GM23338 (cell line): ENCODE measurements around the gene MPP2. TPM values are rescaled to one million over a fixed set of nuclear protein-coding genes. Genes with fewer than 3 reads are reported as not detected.

Experiments
- ATAC-seq: fragments of 200-7000 bp; cut with Tn5 transposase; 3 replicates; pipeline ENCODE4 v1.9.1; 2020
- DNase-seq: peaks from one replicate; pipeline ENCODE4 v3.0.0-alpha.2; 2015; ENCODE audit warnings: low spot score
- H2AFZ ChIP-seq: fragments of 200-600 bp; sonication (generic); 2 replicates; pipeline ENCODE4 v1.8.0; 2016; ENCODE audit warnings: antibody characterized with exemption, mild to moderate bottlenecking, moderate library complexity
- H3F3A ChIP-seq: fragments of 200-600 bp; sonication (generic); replicated peaks from 2 replicates; pipeline ENCODE4 v1.8.0; 2017; ENCODE audit warnings: antibody characterized with exemption, mixed run types, low read depth
- H3K27ac ChIP-seq: fragments of 200-600 bp; sonication (generic); 2 replicates; pipeline ENCODE4 v1.6.1; 2016; ENCODE audit warnings: low read depth
- H3K27me3 ChIP-seq: fragments of 200-600 bp; sonication (generic); 2 replicates; pipeline ENCODE4 v1.8.0; 2016; ENCODE audit warnings: mild to moderate bottlenecking, mixed run types, moderate library complexity; ENCODE audit not compliant: insufficient read depth
- H3K36me3 ChIP-seq: fragments of 200-600 bp; sonication (generic); 2 replicates; pipeline ENCODE4 v1.8.0; 2016; ENCODE audit warnings: mild to moderate bottlenecking; ENCODE audit not compliant: insufficient read depth
- H3K4me1 ChIP-seq: fragments of 200-600 bp; sonication (generic); 2 replicates; pipeline ENCODE4 v1.8.0; 2016; ENCODE audit warnings: mild to moderate bottlenecking, moderate library complexity; ENCODE audit not compliant: insufficient read depth
- H3K4me2 ChIP-seq: fragments of 200-600 bp; sonication (generic); 2 replicates; pipeline ENCODE4 v1.7.1; 2017; ENCODE audit warnings: mixed run types
- H3K4me3 ChIP-seq: fragments of 200-600 bp; sonication (generic); 2 replicates; pipeline ENCODE4 v1.6.1; 2016; ENCODE audit warnings: mixed run types
- H3K79me2 ChIP-seq: fragments of 200-600 bp; sonication (generic); replicated peaks from 2 replicates; pipeline ENCODE4 v1.8.0; 2017; ENCODE audit warnings: mild to moderate bottlenecking; ENCODE audit not compliant: insufficient read depth
- H3K9me2 ChIP-seq: fragments of 200-600 bp; sonication (generic); 2 replicates; pipeline ENCODE4 v1.8.0; 2017; ENCODE audit not compliant: insufficient read depth
- H4K20me1 ChIP-seq: fragments of 200-600 bp; sonication (generic); replicated peaks from 2 replicates; pipeline ENCODE4 v1.8.0; 2017; ENCODE audit warnings: mild to moderate bottlenecking; ENCODE audit not compliant: insufficient read depth
- H3K27ac Mint-ChIP-seq: 2 replicates; pipeline ENCODE4 v1.8.0; 2020; ENCODE audit warnings: inconsistent platforms, mild to moderate bottlenecking, moderate library complexity, mixed read lengths
- H3K27me3 Mint-ChIP-seq: 3 replicates; pipeline ENCODE4 v1.8.0; 2022; ENCODE audit warnings: low read depth, mild to moderate bottlenecking, moderate library complexity, mixed read lengths, inconsistent platforms; ENCODE audit not compliant: insufficient read depth, poor library complexity
- H3K36me3 Mint-ChIP-seq: 3 replicates; pipeline ENCODE4 v1.8.0; 2021; ENCODE audit warnings: low read depth, mild to moderate bottlenecking, inconsistent platforms, moderate library complexity, mixed read lengths
- H3K4me1 Mint-ChIP-seq: 3 replicates; pipeline ENCODE4 v1.8.0; 2020; ENCODE audit warnings: mild to moderate bottlenecking, inconsistent platforms, mixed read lengths
- H3K4me3 Mint-ChIP-seq: 3 replicates; pipeline ENCODE4 v1.8.0; 2021; ENCODE audit warnings: moderate library complexity, mild to moderate bottlenecking, inconsistent platforms, mixed read lengths
- H3K9me3 Mint-ChIP-seq: 3 replicates; pipeline ENCODE4 v1.8.0; 2020; ENCODE audit warnings: moderate library complexity, mild to moderate bottlenecking, inconsistent platforms, mixed read lengths
- CREB1 ChIP-seq: fragments of 250-450 bp; sonication (Bioruptor Pico); IDR thresholded peaks from 2 replicates; pipeline ENCODE4 v1.5.0; 2020; ENCODE audit warnings: low read depth, mild to moderate bottlenecking, moderate library complexity
- EZH2 ChIP-seq: fragments of 200-600 bp; sonication (generic); IDR thresholded peaks from one replicate; pipeline ENCODE4 v1.8.0; 2017; ENCODE audit warnings: antibody characterized with exemption, mild to moderate bottlenecking, low read depth; ENCODE audit not compliant: unreplicated experiment
- EZH2phosphoT487 ChIP-seq: fragments of 200-600 bp; sonication (generic); IDR thresholded peaks from one replicate; pipeline ENCODE4 v1.8.1; 2018; ENCODE audit warnings: antibody characterized with exemption; ENCODE audit not compliant: unreplicated experiment
- JUNB ChIP-seq: IDR thresholded peaks from one replicate; pipeline ENCODE4 v1.6.1; 2016; ENCODE audit warnings: antibody characterized with exemption; ENCODE audit not compliant: unreplicated experiment
- NANOG ChIP-seq: IDR thresholded peaks from 2 replicates; pipeline ENCODE4 v1.6.1; 2016; ENCODE audit warnings: antibody characterized with exemption, borderline replicate concordance
- POLR2AphosphoS5 ChIP-seq: IDR thresholded peaks from 2 replicates; pipeline ENCODE4 v1.6.1; 2016; ENCODE audit warnings: antibody characterized with exemption, low read depth
- STAT1 ChIP-seq: IDR thresholded peaks from one replicate; pipeline ENCODE4 v1.6.1; 2016; ENCODE audit warnings: antibody characterized with exemption; ENCODE audit not compliant: unreplicated experiment
- ZNF114 ChIP-seq: fragments of 250-450 bp; sonication (Bioruptor Pico); IDR thresholded peaks from 2 replicates; pipeline ENCODE4 v1.5.0; 2020; ENCODE audit warnings: mild to moderate bottlenecking, moderate library complexity
- ZNF331 ChIP-seq: fragments of 250-450 bp; sonication (Bioruptor Pico); IDR thresholded peaks from 2 replicates; pipeline ENCODE4 v1.5.0; 2020; ENCODE audit warnings: low read depth, mild to moderate bottlenecking, moderate library complexity
- polyA plus RNA-seq: library from polyadenylated mRNA; unstranded; fragments of >200 nt; fragmentation: Nextera tagmentation; extraction: Ambion mirVana; gene quantifications from 2 replicates; pipeline ENCODE4 v1.2.1, GENCODE V29; 2016
- total RNA-seq: library from RNA; depleted of rRNA; stranded (reverse); fragments of >200 nt; shearing (Covaris generic); gene quantifications from 2 replicates; pipeline ENCODE4 v1.2.3, GENCODE V29; 2014
- TF ChIP-seq, protein P1 (sequence below): IDR thresholded peaks from one replicate; pipeline ENCODE4 v1.6.1; 2018; ENCODE audit warnings: antibody characterized with exemption; ENCODE audit not compliant: unreplicated experiment
- TF ChIP-seq, protein P2 (sequence below): IDR thresholded peaks from 2 replicates; pipeline ENCODE4 v1.6.1; 2016; ENCODE audit warnings: antibody characterized with exemption
- TF ChIP-seq, protein P3 (sequence below), 2 experiments: fragments of 200-600 bp in 1 of 2; sonication (generic) in 1 of 2; conservative IDR thresholded peaks; 2 replicates each; pipeline versions ENCODE4 v1.5.1 to v1.6.1; 2016 to 2017; ENCODE audit warnings: antibody characterized with exemption in 2 of 2, low read depth in 2 of 2, mild to moderate bottlenecking in 2 of 2, moderate library complexity in 1 of 2
- TF ChIP-seq, protein P4 (sequence below): fragments of 250-450 bp; sonication (Bioruptor Pico); IDR thresholded peaks from 2 replicates; pipeline ENCODE4 v1.5.0; 2020; ENCODE audit warnings: mild to moderate bottlenecking, moderate library complexity

The MPP2 gene
- total and polyA plus RNA-seq, 2 experiments from 2014 or later, result 7.8 to 20.7 TPM

DNA sequence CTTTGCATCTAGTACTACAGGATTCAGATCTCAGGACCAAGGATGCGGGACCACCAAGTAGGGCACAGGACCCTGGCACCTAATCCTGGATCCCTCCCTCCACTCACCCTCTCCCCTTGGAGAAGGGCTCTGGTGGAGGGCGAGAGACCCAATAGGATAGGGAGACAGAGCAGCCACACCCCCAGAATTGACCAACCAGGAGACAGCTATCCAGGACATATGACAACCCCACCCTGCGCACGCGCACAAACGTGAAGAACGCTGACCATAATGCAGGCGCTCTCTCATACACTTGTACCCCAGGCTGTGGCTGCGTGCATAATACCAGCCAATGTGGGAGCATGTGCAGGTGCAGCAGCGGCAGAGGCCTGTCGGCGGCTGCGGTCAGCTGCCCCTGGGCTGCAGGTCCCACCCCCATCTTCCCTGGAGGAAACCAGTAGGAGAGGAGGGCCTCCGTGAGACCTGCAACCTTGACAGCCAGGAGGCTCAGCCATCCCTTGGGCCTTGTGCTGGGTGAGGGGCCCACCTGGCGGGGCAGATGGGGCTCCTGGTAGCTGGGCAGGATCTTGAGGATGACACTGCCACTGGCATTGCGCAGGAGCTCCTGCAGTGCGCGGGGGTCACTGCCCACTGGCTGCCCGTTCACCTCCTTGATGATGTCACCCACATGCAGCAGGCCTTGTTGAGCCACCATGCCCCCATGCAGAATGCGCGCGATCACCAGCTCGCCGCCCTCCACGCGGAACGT lies 25.4 kb downstream of the MPP2 start:
- peak; percentile 20 for DNase-seq
- no peak for ATAC-seq
- no peaks in the 10 kb centered on the region for H3K36me3 ChIP-seq
- H4K20me1 ChIP-seq, result no peaks in the 10 kb centered on the region
- peaks cover 8% of the 10 kb centered on the region; the same call in 1 of the 2 replicates for H3K4me1 ChIP-seq
- H3K4me2 ChIP-seq, result no peak overlapping the region
- H3K27me3 ChIP-seq, result no peaks in the 10 kb centered on the region
- TF ChIP-seq STAT1, result no peak
- TF ChIP-seq JUNB, result no peak
- TF ChIP-seq ZNF331 (CRISPR knock-in tag), result no peak
- no peak for TF ChIP-seq ZNF114 (CRISPR knock-in tag)
- TF ChIP-seq, protein P1, sequence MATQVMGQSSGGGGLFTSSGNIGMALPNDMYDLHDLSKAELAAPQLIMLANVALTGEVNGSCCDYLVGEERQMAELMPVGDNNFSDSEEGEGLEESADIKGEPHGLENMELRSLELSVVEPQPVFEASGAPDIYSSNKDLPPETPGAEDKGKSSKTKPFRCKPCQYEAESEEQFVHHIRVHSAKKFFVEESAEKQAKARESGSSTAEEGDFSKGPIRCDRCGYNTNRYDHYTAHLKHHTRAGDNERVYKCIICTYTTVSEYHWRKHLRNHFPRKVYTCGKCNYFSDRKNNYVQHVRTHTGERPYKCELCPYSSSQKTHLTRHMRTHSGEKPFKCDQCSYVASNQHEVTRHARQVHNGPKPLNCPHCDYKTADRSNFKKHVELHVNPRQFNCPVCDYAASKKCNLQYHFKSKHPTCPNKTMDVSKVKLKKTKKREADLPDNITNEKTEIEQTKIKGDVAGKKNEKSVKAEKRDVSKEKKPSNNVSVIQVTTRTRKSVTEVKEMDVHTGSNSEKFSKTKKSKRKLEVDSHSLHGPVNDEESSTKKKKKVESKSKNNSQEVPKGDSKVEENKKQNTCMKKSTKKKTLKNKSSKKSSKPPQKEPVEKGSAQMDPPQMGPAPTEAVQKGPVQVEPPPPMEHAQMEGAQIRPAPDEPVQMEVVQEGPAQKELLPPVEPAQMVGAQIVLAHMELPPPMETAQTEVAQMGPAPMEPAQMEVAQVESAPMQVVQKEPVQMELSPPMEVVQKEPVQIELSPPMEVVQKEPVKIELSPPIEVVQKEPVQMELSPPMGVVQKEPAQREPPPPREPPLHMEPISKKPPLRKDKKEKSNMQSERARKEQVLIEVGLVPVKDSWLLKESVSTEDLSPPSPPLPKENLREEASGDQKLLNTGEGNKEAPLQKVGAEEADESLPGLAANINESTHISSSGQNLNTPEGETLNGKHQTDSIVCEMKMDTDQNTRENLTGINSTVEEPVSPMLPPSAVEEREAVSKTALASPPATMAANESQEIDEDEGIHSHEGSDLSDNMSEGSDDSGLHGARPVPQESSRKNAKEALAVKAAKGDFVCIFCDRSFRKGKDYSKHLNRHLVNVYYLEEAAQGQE, result no peak
- no peak for TF ChIP-seq POLR2AphosphoS5
- no peak for TF ChIP-seq EZH2
- TF ChIP-seq, protein P2, sequence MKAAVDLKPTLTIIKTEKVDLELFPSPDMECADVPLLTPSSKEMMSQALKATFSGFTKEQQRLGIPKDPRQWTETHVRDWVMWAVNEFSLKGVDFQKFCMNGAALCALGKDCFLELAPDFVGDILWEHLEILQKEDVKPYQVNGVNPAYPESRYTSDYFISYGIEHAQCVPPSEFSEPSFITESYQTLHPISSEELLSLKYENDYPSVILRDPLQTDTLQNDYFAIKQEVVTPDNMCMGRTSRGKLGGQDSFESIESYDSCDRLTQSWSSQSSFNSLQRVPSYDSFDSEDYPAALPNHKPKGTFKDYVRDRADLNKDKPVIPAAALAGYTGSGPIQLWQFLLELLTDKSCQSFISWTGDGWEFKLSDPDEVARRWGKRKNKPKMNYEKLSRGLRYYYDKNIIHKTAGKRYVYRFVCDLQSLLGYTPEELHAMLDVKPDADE, result no peak
- TF ChIP-seq, protein P3, sequence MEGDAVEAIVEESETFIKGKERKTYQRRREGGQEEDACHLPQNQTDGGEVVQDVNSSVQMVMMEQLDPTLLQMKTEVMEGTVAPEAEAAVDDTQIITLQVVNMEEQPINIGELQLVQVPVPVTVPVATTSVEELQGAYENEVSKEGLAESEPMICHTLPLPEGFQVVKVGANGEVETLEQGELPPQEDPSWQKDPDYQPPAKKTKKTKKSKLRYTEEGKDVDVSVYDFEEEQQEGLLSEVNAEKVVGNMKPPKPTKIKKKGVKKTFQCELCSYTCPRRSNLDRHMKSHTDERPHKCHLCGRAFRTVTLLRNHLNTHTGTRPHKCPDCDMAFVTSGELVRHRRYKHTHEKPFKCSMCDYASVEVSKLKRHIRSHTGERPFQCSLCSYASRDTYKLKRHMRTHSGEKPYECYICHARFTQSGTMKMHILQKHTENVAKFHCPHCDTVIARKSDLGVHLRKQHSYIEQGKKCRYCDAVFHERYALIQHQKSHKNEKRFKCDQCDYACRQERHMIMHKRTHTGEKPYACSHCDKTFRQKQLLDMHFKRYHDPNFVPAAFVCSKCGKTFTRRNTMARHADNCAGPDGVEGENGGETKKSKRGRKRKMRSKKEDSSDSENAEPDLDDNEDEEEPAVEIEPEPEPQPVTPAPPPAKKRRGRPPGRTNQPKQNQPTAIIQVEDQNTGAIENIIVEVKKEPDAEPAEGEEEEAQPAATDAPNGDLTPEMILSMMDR (conservative IDR thresholded peaks at IDR 0.05; ENCODE audit: low read depth in 2 of 2), result no peak
- TF ChIP-seq, protein P4, sequence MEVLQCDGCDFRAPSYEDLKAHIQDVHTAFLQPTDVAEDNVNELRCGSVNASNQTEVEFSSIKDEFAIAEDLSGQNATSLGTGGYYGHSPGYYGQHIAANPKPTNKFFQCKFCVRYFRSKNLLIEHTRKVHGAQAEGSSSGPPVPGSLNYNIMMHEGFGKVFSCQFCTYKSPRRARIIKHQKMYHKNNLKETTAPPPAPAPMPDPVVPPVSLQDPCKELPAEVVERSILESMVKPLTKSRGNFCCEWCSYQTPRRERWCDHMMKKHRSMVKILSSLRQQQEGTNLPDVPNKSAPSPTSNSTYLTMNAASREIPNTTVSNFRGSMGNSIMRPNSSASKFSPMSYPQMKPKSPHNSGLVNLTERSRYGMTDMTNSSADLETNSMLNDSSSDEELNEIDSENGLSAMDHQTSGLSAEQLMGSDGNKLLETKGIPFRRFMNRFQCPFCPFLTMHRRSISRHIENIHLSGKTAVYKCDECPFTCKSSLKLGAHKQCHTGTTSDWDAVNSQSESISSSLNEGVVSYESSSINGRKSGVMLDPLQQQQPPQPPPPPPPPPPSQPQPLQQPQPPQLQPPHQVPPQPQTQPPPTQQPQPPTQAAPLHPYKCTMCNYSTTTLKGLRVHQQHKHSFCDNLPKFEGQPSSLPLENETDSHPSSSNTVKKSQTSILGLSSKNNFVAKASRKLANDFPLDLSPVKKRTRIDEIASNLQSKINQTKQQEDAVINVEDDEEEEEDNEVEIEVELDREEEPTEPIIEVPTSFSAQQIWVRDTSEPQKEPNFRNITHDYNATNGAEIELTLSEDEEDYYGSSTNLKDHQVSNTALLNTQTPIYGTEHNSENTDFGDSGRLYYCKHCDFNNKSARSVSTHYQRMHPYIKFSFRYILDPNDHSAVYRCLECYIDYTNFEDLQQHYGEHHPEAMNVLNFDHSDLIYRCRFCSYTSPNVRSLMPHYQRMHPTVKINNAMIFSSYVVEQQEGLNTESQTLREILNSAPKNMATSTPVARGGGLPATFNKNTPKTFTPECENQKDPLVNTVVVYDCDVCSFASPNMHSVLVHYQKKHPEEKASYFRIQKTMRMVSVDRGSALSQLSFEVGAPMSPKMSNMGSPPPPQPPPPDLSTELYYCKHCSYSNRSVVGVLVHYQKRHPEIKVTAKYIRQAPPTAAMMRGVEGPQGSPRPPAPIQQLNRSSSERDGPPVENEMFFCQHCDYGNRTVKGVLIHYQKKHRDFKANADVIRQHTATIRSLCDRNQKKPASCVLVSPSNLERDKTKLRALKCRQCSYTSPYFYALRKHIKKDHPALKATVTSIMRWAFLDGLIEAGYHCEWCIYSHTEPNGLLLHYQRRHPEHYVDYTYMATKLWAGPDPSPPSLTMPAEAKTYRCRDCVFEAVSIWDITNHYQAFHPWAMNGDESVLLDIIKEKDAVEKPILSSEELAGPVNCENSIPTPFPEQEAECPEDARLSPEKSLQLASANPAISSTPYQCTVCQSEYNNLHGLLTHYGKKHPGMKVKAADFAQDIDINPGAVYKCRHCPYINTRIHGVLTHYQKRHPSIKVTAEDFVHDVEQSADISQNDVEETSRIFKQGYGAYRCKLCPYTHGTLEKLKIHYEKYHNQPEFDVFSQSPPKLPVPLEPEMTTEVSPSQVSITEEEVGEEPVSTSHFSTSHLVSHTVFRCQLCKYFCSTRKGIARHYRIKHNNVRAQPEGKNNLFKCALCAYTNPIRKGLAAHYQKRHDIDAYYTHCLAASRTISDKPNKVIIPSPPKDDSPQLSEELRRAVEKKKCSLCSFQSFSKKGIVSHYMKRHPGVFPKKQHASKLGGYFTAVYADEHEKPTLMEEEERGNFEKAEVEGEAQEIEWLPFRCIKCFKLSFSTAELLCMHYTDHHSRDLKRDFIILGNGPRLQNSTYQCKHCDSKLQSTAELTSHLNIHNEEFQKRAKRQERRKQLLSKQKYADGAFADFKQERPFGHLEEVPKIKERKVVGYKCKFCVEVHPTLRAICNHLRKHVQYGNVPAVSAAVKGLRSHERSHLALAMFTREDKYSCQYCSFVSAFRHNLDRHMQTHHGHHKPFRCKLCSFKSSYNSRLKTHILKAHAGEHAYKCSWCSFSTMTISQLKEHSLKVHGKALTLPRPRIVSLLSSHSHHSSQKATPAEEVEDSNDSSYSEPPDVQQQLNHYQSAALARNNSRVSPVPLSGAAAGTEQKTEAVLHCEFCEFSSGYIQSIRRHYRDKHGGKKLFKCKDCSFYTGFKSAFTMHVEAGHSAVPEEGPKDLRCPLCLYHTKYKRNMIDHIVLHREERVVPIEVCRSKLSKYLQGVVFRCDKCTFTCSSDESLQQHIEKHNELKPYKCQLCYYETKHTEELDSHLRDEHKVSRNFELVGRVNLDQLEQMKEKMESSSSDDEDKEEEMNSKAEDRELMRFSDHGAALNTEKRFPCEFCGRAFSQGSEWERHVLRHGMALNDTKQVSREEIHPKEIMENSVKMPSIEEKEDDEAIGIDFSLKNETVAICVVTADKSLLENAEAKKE (CRISPR knock-in tag), result no peak
- no peak for TF ChIP-seq EZH2phosphoT487
- no peak for TF ChIP-seq CREB1
- TF ChIP-seq NANOG, result no peak
- no peak overlapping the region for H3K27ac ChIP-seq
- H2AFZ ChIP-seq, result no peak overlapping the region
- H3K4me3 Mint-ChIP-seq, result no peak overlapping the region
- no peak overlapping the region for H3K27ac Mint-ChIP-seq
- H3K27me3 Mint-ChIP-seq, result peaks cover 8% of the 10 kb centered on the region
- H3K79me2 ChIP-seq, result no peaks in the 10 kb centered on the region
- H3K4me1 Mint-ChIP-seq, result peaks cover 19% of the 10 kb centered on the region
- no peak overlapping the region for H3K4me3 ChIP-seq
- no peaks in the 10 kb centered on the region for H3F3A ChIP-seq
- H3K9me3 Mint-ChIP-seq, result no peaks in the 10 kb centered on the region
- no peaks in the 10 kb centered on the region for H3K9me2 ChIP-seq
- peaks cover 8% of the 10 kb centered on the region; the same call in 1 of the 3 replicates for H3K36me3 Mint-ChIP-seq
